ENCODE data around the gene ADI1.

Gene ADI1

DNA sequence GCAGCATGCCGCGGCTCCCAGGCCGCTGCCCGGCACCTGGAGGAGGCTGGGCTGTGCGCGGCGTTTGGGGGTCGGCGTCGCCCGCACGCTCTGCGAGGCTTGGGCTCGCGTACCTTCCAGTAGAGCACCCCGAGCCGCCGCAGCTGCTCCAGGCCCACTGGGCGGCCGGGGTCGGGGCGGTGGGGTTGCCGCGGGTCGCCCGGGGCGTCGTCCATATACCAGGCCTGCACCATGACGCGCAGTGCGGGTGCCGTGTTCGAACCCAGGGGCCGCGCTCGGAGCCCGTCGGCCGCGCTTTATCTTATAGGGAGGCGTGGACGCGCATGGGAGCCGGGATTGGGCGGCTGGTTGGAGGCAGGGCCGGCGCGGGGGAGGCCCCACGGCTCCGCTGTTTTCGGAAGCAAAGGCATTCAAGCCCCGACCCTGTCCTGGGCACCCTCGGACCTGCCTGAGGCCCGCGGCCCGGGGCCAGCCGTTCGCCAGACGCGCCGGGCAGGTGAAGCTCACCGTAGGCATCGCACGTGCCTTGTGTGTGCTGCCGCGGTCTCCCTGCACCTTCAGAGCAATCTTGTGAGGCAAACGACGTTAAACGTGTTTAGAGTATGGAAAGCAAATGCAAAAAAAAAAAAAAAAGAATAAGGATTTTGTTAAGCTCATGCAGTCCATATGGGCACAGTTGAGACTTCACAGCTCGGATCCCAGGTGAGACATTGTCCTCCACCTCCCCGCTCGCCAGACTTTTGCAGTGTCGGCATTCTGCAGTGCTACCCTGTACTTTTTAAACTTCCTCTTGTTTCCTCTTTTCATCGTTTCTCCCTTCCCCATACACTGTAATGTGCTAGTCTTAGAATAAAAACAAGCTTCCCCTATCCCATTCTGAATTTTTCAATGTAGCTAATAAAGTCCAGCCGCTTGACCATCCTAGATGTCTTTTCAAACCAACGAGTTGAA lies at the start of gene ADI1:
Gene ADI1 (minus strand): TSS at position 277 of the 951 bp plus-strand sequence. CDS start 44 bp downstream, at position 233.
- Histone ChIP-seq H2AFZ (ENCODE audit: low read depth, low read length, severe bottlenecking) (peak within 1 kb of the TSS; percentile 82), H3K9me3 (ENCODE audit: insufficient read depth, low read length) (no peaks in the 10 kb centered on the region)
- TF ChIP-seq CTCF (IDR thresholded peaks at IDR 0.05; ENCODE audit: insufficient read depth, low read length, poor library complexity, severe bottlenecking) (no peak), EZH2phosphoT487 (conservative IDR thresholded peaks at IDR 0.05; ENCODE audit: low read length) (no peak)

DNA sequence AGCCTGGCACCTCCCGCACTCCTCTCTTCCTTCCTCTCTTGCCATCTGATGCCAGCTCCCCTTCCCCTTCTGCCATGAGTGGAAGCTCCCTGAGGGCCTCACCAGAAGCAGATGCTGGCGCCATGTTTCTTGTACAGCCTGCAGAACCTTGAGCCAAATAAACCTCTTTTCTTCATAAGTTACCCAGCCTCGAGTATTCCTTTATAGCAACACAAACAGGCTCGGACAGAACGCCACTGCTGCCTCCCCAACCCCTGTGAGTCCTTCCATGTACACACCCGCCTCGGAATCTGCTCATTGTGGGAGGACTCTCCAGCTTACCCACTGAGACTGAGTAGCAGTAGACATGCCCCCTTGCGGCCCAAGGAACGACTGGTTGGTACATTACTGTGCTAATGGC lies 47.5 kb upstream of the ADI1 start:
- no peak overlapping the region for H3K4me2 ChIP-seq (ENCODE audit: low read depth, low read length, poor library complexity, severe bottlenecking)
- H3K9me2 ChIP-seq (replicated peaks; ENCODE audit: insufficient read depth, low read length) = no peaks in the 10 kb centered on the region
- no peaks in the 10 kb centered on the region for H3K27me3 ChIP-seq (ENCODE audit: low read length)
- no peaks in the 10 kb centered on the region for H3K36me3 ChIP-seq (ENCODE audit: low read length)
- no peak overlapping the region for H3K9ac ChIP-seq (ENCODE audit: low read length)
- no peak overlapping the region for H3K27ac ChIP-seq (ENCODE audit: low read depth, low read length)
- H4K20me1 ChIP-seq (ENCODE audit: low read depth, low read length) = no peaks in the 10 kb centered on the region
- no peaks in the 10 kb centered on the region for H3K79me2 ChIP-seq (ENCODE audit: insufficient read depth, low read length)
- no peak overlapping the region for H3K4me3 ChIP-seq (ENCODE audit: insufficient read depth, low read length, poor library complexity, severe bottlenecking)
- no peak for TF ChIP-seq EZH2phosphoT487 (conservative IDR thresholded peaks at IDR 0.05; ENCODE audit: low read length)
- TF ChIP-seq CTCF (IDR thresholded peaks at IDR 0.05; ENCODE audit: insufficient read depth, low read length, poor library complexity, severe bottlenecking) = no peak
- no peak overlapping the region for H2AFZ ChIP-seq (ENCODE audit: low read depth, low read length, severe bottlenecking)
- H3F3A ChIP-seq (ENCODE audit: insufficient read depth) = no peaks in the 10 kb centered on the region
- H3K9me3 ChIP-seq (ENCODE audit: insufficient read depth, low read length) = no peaks in the 10 kb centered on the region

More for the DNA sequence above, at the start of gene ADI1:
- H3F3A ChIP-seq (ENCODE audit: insufficient read depth) = 0 out of 2 replicates have a peak, but pooled peaks cover 5% of the 10 kb centered on the region
- peak within 1 kb of the TSS; percentile 84 for H3K4me3 ChIP-seq (ENCODE audit: insufficient read depth, low read length, poor library complexity, severe bottlenecking)
- peak within 1 kb of the TSS; percentile 94 for H3K4me2 ChIP-seq (ENCODE audit: low read depth, low read length, poor library complexity, severe bottlenecking)
- H3K27ac ChIP-seq (ENCODE audit: low read depth, low read length) = peak within 1 kb of the TSS; percentile 70
- no peaks in the 10 kb centered on the region for H4K20me1 ChIP-seq (ENCODE audit: low read depth, low read length)
- peaks cover 14% of the 10 kb centered on the region for H3K79me2 ChIP-seq (ENCODE audit: insufficient read depth, low read length)
- peaks cover 5% of the 10 kb centered on the region; the same call in 1 of the 2 replicates for H3K36me3 ChIP-seq (ENCODE audit: low read length)
- H3K9ac ChIP-seq (ENCODE audit: low read length) = peak within 1 kb of the TSS; percentile 91
- no peaks in the 10 kb centered on the region for H3K27me3 ChIP-seq (ENCODE audit: low read length)
- no peaks in the 10 kb centered on the region for H3K9me2 ChIP-seq (replicated peaks; ENCODE audit: insufficient read depth, low read length)

DNA sequence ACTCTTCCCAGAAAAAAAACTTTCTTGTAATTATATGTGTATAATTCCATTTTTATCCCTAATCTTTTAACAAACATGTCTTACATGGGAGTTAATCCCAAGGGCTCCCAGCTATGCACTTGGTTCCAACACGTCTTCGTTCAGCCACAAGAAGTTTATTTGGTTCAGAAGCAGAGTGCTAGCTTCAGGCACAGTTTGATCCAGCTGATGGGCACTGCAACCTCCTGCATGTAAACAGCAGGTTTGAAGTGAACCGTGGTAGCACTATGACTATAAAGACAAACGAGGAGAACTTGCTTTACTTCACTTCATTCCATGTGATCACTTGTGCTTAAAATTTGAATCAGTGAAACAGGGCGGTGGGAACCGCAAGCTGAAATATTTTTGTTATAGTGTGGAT lies 45.8 kb upstream of the ADI1 start:
- H3K9ac ChIP-seq (ENCODE audit: low read length) = no peak overlapping the region
- no peaks in the 10 kb centered on the region for H3K79me2 ChIP-seq (ENCODE audit: insufficient read depth, low read length)
- H3K36me3 ChIP-seq (ENCODE audit: low read length) = no peaks in the 10 kb centered on the region
- H4K20me1 ChIP-seq (ENCODE audit: low read depth, low read length) = no peaks in the 10 kb centered on the region
- H3K9me3 ChIP-seq (ENCODE audit: insufficient read depth, low read length) = no peaks in the 10 kb centered on the region
- H3K4me3 ChIP-seq (ENCODE audit: insufficient read depth, low read length, poor library complexity, severe bottlenecking) = no peak overlapping the region
- no peaks in the 10 kb centered on the region for H3F3A ChIP-seq (ENCODE audit: insufficient read depth)
- H3K27me3 ChIP-seq (ENCODE audit: low read length) = no peaks in the 10 kb centered on the region
- no peaks in the 10 kb centered on the region for H3K9me2 ChIP-seq (replicated peaks; ENCODE audit: insufficient read depth, low read length)
- H3K27ac ChIP-seq (ENCODE audit: low read depth, low read length) = no peak overlapping the region
- no peak overlapping the region for H2AFZ ChIP-seq (ENCODE audit: low read depth, low read length, severe bottlenecking)
- no peak for TF ChIP-seq EZH2phosphoT487 (conservative IDR thresholded peaks at IDR 0.05; ENCODE audit: low read length)
- TF ChIP-seq CTCF (IDR thresholded peaks at IDR 0.05; ENCODE audit: insufficient read depth, low read length, poor library complexity, severe bottlenecking) = no peak
- H3K4me2 ChIP-seq (ENCODE audit: low read depth, low read length, poor library complexity, severe bottlenecking) = no peak overlapping the region
